ENCODE results near the gene RCSD1.

DNA sequence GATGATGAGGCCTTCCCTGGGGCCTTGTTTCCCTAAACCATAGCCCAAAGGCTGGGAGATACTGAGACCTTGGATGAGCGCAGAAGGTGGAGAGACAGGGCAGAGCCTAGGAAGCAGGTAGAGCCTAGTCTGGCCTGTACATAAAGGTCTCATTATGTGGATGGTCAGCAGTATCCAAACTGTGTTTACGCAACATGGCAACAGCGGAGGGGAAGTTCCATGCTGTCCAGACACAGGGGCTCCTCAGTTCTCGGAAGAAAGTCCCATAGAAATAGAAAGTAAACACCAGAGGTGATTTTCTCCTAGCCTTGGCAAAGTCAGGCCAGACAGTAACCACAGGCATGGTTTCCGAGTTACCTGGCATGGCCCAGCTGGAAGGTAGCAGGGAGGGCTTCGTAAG is 49.7 kb downstream of the RCSD1 start:
- TF ChIP-seq, protein P1, sequence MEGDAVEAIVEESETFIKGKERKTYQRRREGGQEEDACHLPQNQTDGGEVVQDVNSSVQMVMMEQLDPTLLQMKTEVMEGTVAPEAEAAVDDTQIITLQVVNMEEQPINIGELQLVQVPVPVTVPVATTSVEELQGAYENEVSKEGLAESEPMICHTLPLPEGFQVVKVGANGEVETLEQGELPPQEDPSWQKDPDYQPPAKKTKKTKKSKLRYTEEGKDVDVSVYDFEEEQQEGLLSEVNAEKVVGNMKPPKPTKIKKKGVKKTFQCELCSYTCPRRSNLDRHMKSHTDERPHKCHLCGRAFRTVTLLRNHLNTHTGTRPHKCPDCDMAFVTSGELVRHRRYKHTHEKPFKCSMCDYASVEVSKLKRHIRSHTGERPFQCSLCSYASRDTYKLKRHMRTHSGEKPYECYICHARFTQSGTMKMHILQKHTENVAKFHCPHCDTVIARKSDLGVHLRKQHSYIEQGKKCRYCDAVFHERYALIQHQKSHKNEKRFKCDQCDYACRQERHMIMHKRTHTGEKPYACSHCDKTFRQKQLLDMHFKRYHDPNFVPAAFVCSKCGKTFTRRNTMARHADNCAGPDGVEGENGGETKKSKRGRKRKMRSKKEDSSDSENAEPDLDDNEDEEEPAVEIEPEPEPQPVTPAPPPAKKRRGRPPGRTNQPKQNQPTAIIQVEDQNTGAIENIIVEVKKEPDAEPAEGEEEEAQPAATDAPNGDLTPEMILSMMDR (IDR thresholded peaks at IDR 0.05; ENCODE audit: insufficient read depth, low read length) = no peak
- TF ChIP-seq GABPA (IDR thresholded peaks at IDR 0.05; ENCODE audit: low read depth) = no peak
- no peak for TF ChIP-seq REST (IDR thresholded peaks at IDR 0.05; ENCODE audit: insufficient replicate concordance, low read depth)
- TF ChIP-seq POLR2AphosphoS5 (IDR thresholded peaks at IDR 0.05; ENCODE audit: low read depth) = no peak
